Activated T-cell treated with anti-CD3 and anti-CD28 coated beads, Interleukin-2, amount 50 U/mL, for 48 hours (primary cell): Measurements from ENCODE around the gene SULF2.
"Not testable (repeated sequence)": the region's sequence is repeated elsewhere in the genome, so short reads cannot be mapped to it uniquely, and the experiment has no call there.

Experiments used
- DNase-seq, 2 experiments: peaks; one replicate each; pipeline ENCODE4 v3.0.0-alpha.2; 2020

Gene SULF2

GRCh38 chr20:47785311-47785853, at the start of gene SULF2:
TSS of gene SULF2 (minus strand) at chr20:47785481. CDS start at chr20:47757363, 28,118 bp downstream.
- DNase-seq = no peak

GRCh38 chr20:47831675-47832074, 46.4 kb upstream of the SULF2 start:
- DNase-seq = not testable (repeated sequence)

GRCh38 chr20:47826716-47827115, 41.4 kb upstream of the SULF2 start:
- DNase-seq = not testable (repeated sequence)

- not testable (repeated sequence) for DNase-seq
Measured at GRCh38 chr20:47826006-47826405, 40.7 kb upstream of the SULF2 start.

GRCh38 chr20:47825011-47825762, 39.9 kb upstream of the SULF2 start:
- no peak for DNase-seq

- DNase-seq = not testable (repeated sequence)
Measured at GRCh38 chr20:47823941-47824340, 38.7 kb upstream of the SULF2 start.

- no peak for DNase-seq
Measured at GRCh38 chr20:47821481-47822100, 36.3 kb upstream of the SULF2 start.

- DNase-seq = no peak
Measured at GRCh38 chr20:47818996-47819609, 33.8 kb upstream of the SULF2 start.

- no peak for DNase-seq
Measured at GRCh38 chr20:47818466-47818865, 33.2 kb upstream of the SULF2 start.

- DNase-seq = no peak
Measured at GRCh38 chr20:47818016-47818415, 32.7 kb upstream of the SULF2 start.

GRCh38 chr20:47817573-47817972, 32.3 kb upstream of the SULF2 start:
- DNase-seq = no peak

GRCh38 chr20:47816487-47817451, 31.5 kb upstream of the SULF2 start:
- DNase-seq = no peak

GRCh38 chr20:47815866-47816265, 30.6 kb upstream of the SULF2 start:
- no peak for DNase-seq

GRCh38 chr20:47815416-47815806, 30.1 kb upstream of the SULF2 start:
- DNase-seq = no peak

GRCh38 chr20:47814632-47815415, 29.5 kb upstream of the SULF2 start:
- DNase-seq = no peak

- no peak for DNase-seq
Measured at GRCh38 chr20:47810721-47811347, 25.6 kb upstream of the SULF2 start.

- DNase-seq = no peak
Measured at GRCh38 chr20:47810116-47810677, 24.9 kb upstream of the SULF2 start.

GRCh38 chr20:47809161-47809960, 24.1 kb upstream of the SULF2 start:
- no peak for DNase-seq

GRCh38 chr20:47805951-47806350, 20.7 kb upstream of the SULF2 start:
- DNase-seq = no peak

- DNase-seq = not testable (repeated sequence)
Measured at GRCh38 chr20:47804972-47805371, 19.7 kb upstream of the SULF2 start.
